ENCODE data around the gene MYO9B.

DNA sequence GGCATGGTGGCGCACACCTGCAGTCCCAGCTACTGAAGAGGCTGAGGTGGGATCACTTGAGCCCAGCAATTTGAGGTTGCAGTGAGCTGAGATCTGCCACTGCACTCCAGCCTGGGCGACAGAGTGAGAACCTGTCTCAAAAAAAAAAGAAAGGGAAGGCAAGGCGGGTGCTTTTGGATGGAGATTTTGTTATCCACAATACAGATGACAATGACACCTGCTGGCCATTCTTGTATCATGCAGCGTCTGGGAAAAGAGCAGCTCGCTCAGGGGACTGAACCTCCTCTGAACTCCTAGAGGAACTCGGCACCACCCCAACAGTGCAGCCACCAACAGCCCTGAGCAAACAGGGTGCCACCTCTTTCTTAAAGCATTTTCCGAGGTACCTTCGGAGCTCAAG, 23.1 kb upstream of the MYO9B start:
- TF ChIP-seq, protein P1, sequence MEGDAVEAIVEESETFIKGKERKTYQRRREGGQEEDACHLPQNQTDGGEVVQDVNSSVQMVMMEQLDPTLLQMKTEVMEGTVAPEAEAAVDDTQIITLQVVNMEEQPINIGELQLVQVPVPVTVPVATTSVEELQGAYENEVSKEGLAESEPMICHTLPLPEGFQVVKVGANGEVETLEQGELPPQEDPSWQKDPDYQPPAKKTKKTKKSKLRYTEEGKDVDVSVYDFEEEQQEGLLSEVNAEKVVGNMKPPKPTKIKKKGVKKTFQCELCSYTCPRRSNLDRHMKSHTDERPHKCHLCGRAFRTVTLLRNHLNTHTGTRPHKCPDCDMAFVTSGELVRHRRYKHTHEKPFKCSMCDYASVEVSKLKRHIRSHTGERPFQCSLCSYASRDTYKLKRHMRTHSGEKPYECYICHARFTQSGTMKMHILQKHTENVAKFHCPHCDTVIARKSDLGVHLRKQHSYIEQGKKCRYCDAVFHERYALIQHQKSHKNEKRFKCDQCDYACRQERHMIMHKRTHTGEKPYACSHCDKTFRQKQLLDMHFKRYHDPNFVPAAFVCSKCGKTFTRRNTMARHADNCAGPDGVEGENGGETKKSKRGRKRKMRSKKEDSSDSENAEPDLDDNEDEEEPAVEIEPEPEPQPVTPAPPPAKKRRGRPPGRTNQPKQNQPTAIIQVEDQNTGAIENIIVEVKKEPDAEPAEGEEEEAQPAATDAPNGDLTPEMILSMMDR (IDR thresholded peaks at IDR 0.05 in 8 of 11, conservative IDR thresholded peaks at IDR 0.05 in 3 of 11) = peak; percentile 21 to 72 (median 53)
- TF ChIP-seq POLR2A (IDR thresholded peaks at IDR 0.05) (no peak), POLR2AphosphoS5 (IDR thresholded peaks at IDR 0.05) (no peak)

Measured in spleen (tissue), 7 donors.